WTC11 (cell line): ENCODE results near the gene CLPX. TPM values are rescaled to one million over a fixed set of nuclear protein-coding genes. Genes with fewer than 3 reads are reported as not detected.

Experiments
- ATAC-seq: fragments of 200-7000 bp; cut with Tn5 transposase; 2 replicates; pipeline ENCODE4 v1.10.0; 2021; ENCODE audit warnings: mild to moderate bottlenecking, moderate library complexity
- CTCF ChIA-PET: fragments of 300-600 bp; sonication (Branson Sonifier 250); formaldehyde crosslinking; loops from one replicate; lab custom pipeline; 2021; ENCODE audit warnings: antibody characterized with exemption; lab: Charles Lee
- POLR2A ChIA-PET: fragments of 350-600 bp; sonication (Branson Sonifier 250); formaldehyde crosslinking; loops from one replicate; lab custom pipeline; 2021; ENCODE audit warnings: antibody characterized with exemption; lab: Charles Lee
- DNase-seq: peaks from one replicate; pipeline ENCODE4 v3.0.0; 2021; ENCODE audit warnings: low spot score
- H3K27ac Mint-ChIP-seq: 2 replicates; pipeline ENCODE4 v1.8.0; 2021; ENCODE audit warnings: mixed read lengths
- H3K27me3 Mint-ChIP-seq: 2 replicates; pipeline ENCODE4 v1.8.0; 2021; ENCODE audit warnings: low read depth, mild to moderate bottlenecking, moderate library complexity, mixed read lengths
- H3K36me3 Mint-ChIP-seq: 2 replicates; pipeline ENCODE4 v1.8.0; 2021; ENCODE audit warnings: mixed read lengths
- H3K4me1 Mint-ChIP-seq: 2 replicates; pipeline ENCODE4 v1.8.0; 2022; ENCODE audit warnings: mixed read lengths
- H3K4me3 Mint-ChIP-seq: 2 replicates; pipeline ENCODE4 v1.8.0; 2021; ENCODE audit warnings: mild to moderate bottlenecking, moderate library complexity, mixed read lengths
- H3K9me3 Mint-ChIP-seq: 2 replicates; pipeline ENCODE4 v1.8.0; 2021; ENCODE audit warnings: mixed read lengths
- ATF1 ChIP-seq: sonication (generic); formaldehyde crosslinking; IDR thresholded peaks from 2 replicates; pipeline ENCODE4 v1.8.1; 2023; ENCODE audit warnings: mild to moderate bottlenecking, moderate library complexity, missing genetic modification reagents
- CBFB ChIP-seq: sonication (generic); formaldehyde crosslinking; IDR thresholded peaks from 2 replicates; pipeline ENCODE4 v1.8.1; 2022; ENCODE audit warnings: mild to moderate bottlenecking, low read depth, missing genetic modification reagents
- CREB1 ChIP-seq: sonication (generic); formaldehyde crosslinking; IDR thresholded peaks from 2 replicates; pipeline ENCODE4 v1.8.0; 2023; ENCODE audit warnings: mild to moderate bottlenecking, missing genetic modification reagents
- ESRRA ChIP-seq: sonication (generic); formaldehyde crosslinking; IDR thresholded peaks from 2 replicates; pipeline ENCODE4 v1.8.1; 2022; ENCODE audit warnings: mild to moderate bottlenecking, missing genetic modification reagents, borderline replicate concordance
- GRHL2 ChIP-seq: fragments of 250-450 bp; sonication (Bioruptor Pico); IDR thresholded peaks from 2 replicates; pipeline ENCODE4 v1.8.0; 2022; ENCODE audit warnings: mild to moderate bottlenecking, moderate library complexity; ENCODE audit not compliant: insufficient replicate concordance, severe bottlenecking
- JAZF1 ChIP-seq: fragments of 250-450 bp; sonication (Bioruptor Pico); IDR thresholded peaks from 2 replicates; pipeline ENCODE4 v1.9.0; 2021; ENCODE audit warnings: moderate library complexity, mild to moderate bottlenecking, inconsistent platforms
- JUN ChIP-seq: sonication (generic); formaldehyde crosslinking; IDR thresholded peaks from 2 replicates; pipeline ENCODE4 v1.8.0; 2023; ENCODE audit warnings: mild to moderate bottlenecking, missing genetic modification reagents
- NFATC4 ChIP-seq: fragments of 250-450 bp; sonication (Bioruptor Pico); IDR thresholded peaks from 2 replicates; pipeline ENCODE4 v1.9.0; 2021; ENCODE audit warnings: mild to moderate bottlenecking
- NR1H2 ChIP-seq: sonication (generic); formaldehyde crosslinking; IDR thresholded peaks from 2 replicates; pipeline ENCODE4 v1.9.0; 2021; ENCODE audit warnings: mild to moderate bottlenecking, moderate library complexity, missing genetic modification reagents
- NR2C2 ChIP-seq: sonication (generic); formaldehyde crosslinking; IDR thresholded peaks from 2 replicates; pipeline ENCODE4 v1.8.0; 2022; ENCODE audit warnings: mild to moderate bottlenecking, missing genetic modification reagents
- NR3C1 ChIP-seq: sonication (generic); formaldehyde crosslinking; conservative IDR thresholded peaks from 2 replicates; pipeline ENCODE4 v1.8.1; 2023; ENCODE audit warnings: low read depth, mild to moderate bottlenecking, missing genetic modification reagents
- PREB ChIP-seq: sonication (generic); formaldehyde crosslinking; IDR thresholded peaks from 2 replicates; pipeline ENCODE4 v1.8.1; 2022; ENCODE audit warnings: mild to moderate bottlenecking, missing genetic modification reagents, moderate library complexity, borderline replicate concordance
- USF2 ChIP-seq: sonication (generic); formaldehyde crosslinking; IDR thresholded peaks from 2 replicates; pipeline ENCODE4 v1.8.1; 2023; ENCODE audit warnings: mild to moderate bottlenecking, missing genetic modification reagents, moderate library complexity
- ZMAT4 ChIP-seq: fragments of 250-450 bp; sonication (Bioruptor Pico); IDR thresholded peaks from 2 replicates; pipeline ENCODE4 v1.9.0; 2021; ENCODE audit warnings: mild to moderate bottlenecking
- ZNF138 ChIP-seq: sonication (generic); formaldehyde crosslinking; conservative IDR thresholded peaks from 2 replicates; pipeline ENCODE4 v1.8.1; 2022; ENCODE audit warnings: mild to moderate bottlenecking, moderate library complexity, missing genetic modification reagents
- ZNF317 ChIP-seq: sonication (generic); formaldehyde crosslinking; IDR thresholded peaks from 2 replicates; pipeline ENCODE4 v1.8.1; 2023; ENCODE audit warnings: low read depth, mild to moderate bottlenecking, moderate library complexity, missing genetic modification reagents, borderline replicate concordance
- ZNF423 ChIP-seq: fragments of 250-450 bp; sonication (Bioruptor Pico); IDR thresholded peaks from 2 replicates; pipeline ENCODE4 v2.1.2; 2022; ENCODE audit warnings: mild to moderate bottlenecking, moderate library complexity
- ZNF425 ChIP-seq: fragments of 250-450 bp; sonication (Bioruptor Pico); conservative IDR thresholded peaks from 2 replicates; pipeline ENCODE4 v1.9.0; 2021; ENCODE audit warnings: mild to moderate bottlenecking
- ZNF532 ChIP-seq: fragments of 250-450 bp; sonication (Bioruptor Pico); IDR thresholded peaks from 2 replicates; pipeline ENCODE4 v1.9.0; 2021; ENCODE audit warnings: mild to moderate bottlenecking, borderline replicate concordance
- total RNA-seq: library from RNA; stranded (reverse); gene quantifications from 3 replicates; pipeline ENCODE4 v1.2.3, GENCODE V29; 2021

Gene CLPX
- total RNA-seq, 1 experiment from 2014 or later = 68.7 TPM

- Mint-ChIP-seq H3K36me3 (peaks cover 17% of the 10 kb centered on the region), H3K9me3 (no peaks in the 10 kb centered on the region)
- ATAC-seq = no peak
Observed at GRCh38 chr15:65163041-65163440, 22.1 kb downstream of the CLPX start.

GRCh38 chr15:65156692-65157091 is 28.4 kb downstream of the CLPX start:
- ChIA-PET CTCF (no interaction called here), POLR2A (no interaction called here)
- TF ChIP-seq CREB1 (CRISPR knock-in tag) (no peak), NR1H2 (CRISPR knock-in tag) (no peak), JUN (CRISPR knock-in tag) (no peak), NR3C1 (no peak), USF2 (no peak), NFATC4 (CRISPR knock-in tag) (no peak)
- no peak for ATAC-seq
- no peak for DNase-seq
- no peaks in the 10 kb centered on the region for H3K9me3 Mint-ChIP-seq
- H3K36me3 Mint-ChIP-seq = peaks cover 40% of the 10 kb centered on the region
- H3K27me3 Mint-ChIP-seq = no peaks in the 10 kb centered on the region
- no peak overlapping the region for H3K4me3 Mint-ChIP-seq
- H3K4me1 Mint-ChIP-seq = no peaks in the 10 kb centered on the region
- no peak overlapping the region for H3K27ac Mint-ChIP-seq

More at GRCh38 chr15:65163041-65163440, 22.1 kb downstream of the CLPX start:
- ChIA-PET POLR2A (no interaction called here), CTCF (no interaction called here)
- Mint-ChIP-seq H3K27ac (no peak overlapping the region), H3K4me1 (no peaks in the 10 kb centered on the region), H3K27me3 (no peaks in the 10 kb centered on the region), H3K4me3 (no peak overlapping the region)
- no peak for DNase-seq
- TF ChIP-seq NR2C2 = no peak
- no peak for TF ChIP-seq ESRRA (CRISPR knock-in tag)
- TF ChIP-seq ZNF532 (CRISPR knock-in tag) = no peak
- no peak for TF ChIP-seq GRHL2 (CRISPR knock-in tag)
- TF ChIP-seq JAZF1 = no peak
- TF ChIP-seq PREB (CRISPR knock-in tag) = no peak
- TF ChIP-seq ZNF138 (CRISPR knock-in tag) = no peak
- TF ChIP-seq ATF1 = no peak
- no peak for TF ChIP-seq ZMAT4 (CRISPR knock-in tag)
- no peak for TF ChIP-seq ZNF317 (CRISPR knock-in tag)
- TF ChIP-seq ZNF425 (CRISPR knock-in tag) = no peak
- no peak for TF ChIP-seq ZNF423 (CRISPR knock-in tag)
- no peak for TF ChIP-seq CBFB
- TF ChIP-seq, all 79 proteins: peak for 0
